SU-DHL-6 (cell line): Measurements from ENCODE around the gene LRRC10B.

Source experiments
- H2AFZ ChIP-seq: fragments of 200-600 bp; sonication (generic); 2 replicates; pipeline ENCODE4 v1.6.1; 2014; ENCODE audit warnings: low read depth, mild to moderate bottlenecking, moderate library complexity, mixed read lengths, antibody characterized with exemption, low read length; ENCODE audit not compliant: severe bottlenecking
- H3F3A ChIP-seq: fragments of 200-600 bp; shearing (Covaris generic); 2 replicates; pipeline ENCODE4 v1.6.0; 2016; ENCODE audit warnings: antibody characterized with exemption, mild to moderate bottlenecking; ENCODE audit not compliant: insufficient read depth
- H3K27ac ChIP-seq: fragments of 200-600 bp; sonication (generic); 2 replicates; pipeline ENCODE4 v1.5.1; 2016; ENCODE audit warnings: low read depth, mild to moderate bottlenecking, low read length, moderate library complexity, mixed read lengths
- H3K27me3 ChIP-seq: fragments of 200-600 bp; sonication (generic), shearing (Covaris generic); 2 replicates; pipeline ENCODE4 v1.6.0; 2014; ENCODE audit warnings: mild to moderate bottlenecking, low read length
- H3K36me3 ChIP-seq: fragments of 200-600 bp; sonication (generic); 2 replicates; pipeline ENCODE4 v1.6.1; 2014; ENCODE audit warnings: mild to moderate bottlenecking, low read length, mixed read lengths
- H3K4me2 ChIP-seq: fragments of 300-600, 200-600 bp; shearing (Covaris generic), sonication (generic); 2 replicates; pipeline ENCODE4 v1.6.0; 2014; ENCODE audit warnings: low read length, low read depth, mild to moderate bottlenecking; ENCODE audit not compliant: poor library complexity, severe bottlenecking
- H3K4me3 ChIP-seq: fragments of 200-600 bp; sonication (generic); 2 replicates; pipeline ENCODE4 v1.5.1; 2014; ENCODE audit warnings: antibody characterized with exemption, low read length, mild to moderate bottlenecking, mixed read lengths; ENCODE audit not compliant: insufficient read depth, poor library complexity, severe bottlenecking
- H3K79me2 ChIP-seq: fragments of 200-600 bp; sonication (generic); 2 replicates; pipeline ENCODE4 v1.6.1; 2014; ENCODE audit warnings: mild to moderate bottlenecking, low read length, moderate library complexity; ENCODE audit not compliant: insufficient read depth
- H3K9ac ChIP-seq: fragments of 200-600 bp; sonication (generic); 2 replicates; pipeline ENCODE4 v1.7.0; 2014; ENCODE audit warnings: mild to moderate bottlenecking, low read length
- H3K9me2 ChIP-seq: fragments of 200-600 bp; sonication (generic); replicated peaks from 2 replicates; pipeline ENCODE4 v1.6.1; 2014; ENCODE audit warnings: low read length; ENCODE audit not compliant: insufficient read depth
- H3K9me3 ChIP-seq: fragments of 200-600 bp; sonication (generic); 2 replicates; pipeline ENCODE4 v1.6.1; 2014; ENCODE audit warnings: low read length, mixed read lengths; ENCODE audit not compliant: insufficient read depth
- H4K20me1 ChIP-seq: fragments of 200-600 bp; sonication (generic); 2 replicates; pipeline ENCODE4 v1.6.1; 2014; ENCODE audit warnings: low read depth, mild to moderate bottlenecking, antibody characterized with exemption, low read length, moderate library complexity, mixed read lengths
- EZH2phosphoT487 ChIP-seq: fragments of 200-600 bp; sonication (generic), shearing (Covaris generic); conservative IDR thresholded peaks from 2 replicates; pipeline ENCODE4 v1.6.1; 2018; ENCODE audit warnings: mild to moderate bottlenecking, antibody characterized with exemption, low read length, moderate library complexity, mixed read lengths
- TF ChIP-seq, protein P1 (sequence below): fragments of 200-600 bp; sonication (generic); IDR thresholded peaks from one replicate; pipeline ENCODE4 v1.5.1; 2017; ENCODE audit warnings: antibody characterized with exemption, mild to moderate bottlenecking, low read length, moderate library complexity; ENCODE audit not compliant: insufficient read depth, poor library complexity, severe bottlenecking

LRRC10B gene

GRCh38 chr11:61514050-61514917 is 5.7 kb downstream of the LRRC10B start:
- no peaks in the 10 kb centered on the region for H4K20me1 ChIP-seq
- no peaks in the 10 kb centered on the region for H3K9me2 ChIP-seq
- TF ChIP-seq, protein P1, sequence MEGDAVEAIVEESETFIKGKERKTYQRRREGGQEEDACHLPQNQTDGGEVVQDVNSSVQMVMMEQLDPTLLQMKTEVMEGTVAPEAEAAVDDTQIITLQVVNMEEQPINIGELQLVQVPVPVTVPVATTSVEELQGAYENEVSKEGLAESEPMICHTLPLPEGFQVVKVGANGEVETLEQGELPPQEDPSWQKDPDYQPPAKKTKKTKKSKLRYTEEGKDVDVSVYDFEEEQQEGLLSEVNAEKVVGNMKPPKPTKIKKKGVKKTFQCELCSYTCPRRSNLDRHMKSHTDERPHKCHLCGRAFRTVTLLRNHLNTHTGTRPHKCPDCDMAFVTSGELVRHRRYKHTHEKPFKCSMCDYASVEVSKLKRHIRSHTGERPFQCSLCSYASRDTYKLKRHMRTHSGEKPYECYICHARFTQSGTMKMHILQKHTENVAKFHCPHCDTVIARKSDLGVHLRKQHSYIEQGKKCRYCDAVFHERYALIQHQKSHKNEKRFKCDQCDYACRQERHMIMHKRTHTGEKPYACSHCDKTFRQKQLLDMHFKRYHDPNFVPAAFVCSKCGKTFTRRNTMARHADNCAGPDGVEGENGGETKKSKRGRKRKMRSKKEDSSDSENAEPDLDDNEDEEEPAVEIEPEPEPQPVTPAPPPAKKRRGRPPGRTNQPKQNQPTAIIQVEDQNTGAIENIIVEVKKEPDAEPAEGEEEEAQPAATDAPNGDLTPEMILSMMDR, result no peak
- no peak for TF ChIP-seq EZH2phosphoT487
- H3K4me3 ChIP-seq, result no peak overlapping the region
- no peaks in the 10 kb centered on the region for H3K79me2 ChIP-seq
- no peak overlapping the region for H2AFZ ChIP-seq
- no peak overlapping the region for H3K4me2 ChIP-seq
- no peaks in the 10 kb centered on the region for H3F3A ChIP-seq
- no peak overlapping the region for H3K27ac ChIP-seq
- H3K9ac ChIP-seq, result no peak overlapping the region
- H3K9me3 ChIP-seq, result no peaks in the 10 kb centered on the region
- no peaks in the 10 kb centered on the region for H3K27me3 ChIP-seq
- no peaks in the 10 kb centered on the region for H3K36me3 ChIP-seq

DNA sequence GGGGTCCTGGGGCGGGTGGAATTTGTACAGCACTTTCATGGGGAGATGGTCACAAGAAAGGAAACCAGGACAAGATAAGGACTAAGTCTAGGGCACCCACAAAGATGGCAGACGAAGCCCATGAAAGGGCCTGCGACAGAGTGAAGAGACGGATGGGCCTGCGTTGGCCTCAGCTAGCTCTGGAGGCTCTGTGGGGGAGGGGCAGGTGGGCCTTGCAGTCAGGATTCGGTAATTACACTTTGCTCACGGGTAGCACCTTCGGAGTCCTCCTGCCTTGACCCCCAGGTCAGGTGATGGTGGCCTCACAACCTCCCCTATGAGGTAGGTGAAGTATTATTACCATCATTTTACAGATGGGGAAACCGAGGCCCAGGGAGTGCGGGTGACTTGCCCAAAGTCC is 7.1 kb downstream of the LRRC10B start:
- H3K36me3 ChIP-seq, result no peaks in the 10 kb centered on the region
- H4K20me1 ChIP-seq, result no peaks in the 10 kb centered on the region
- no peaks in the 10 kb centered on the region for H3K9me2 ChIP-seq
- no peak overlapping the region for H3K4me2 ChIP-seq
- H3F3A ChIP-seq, result no peaks in the 10 kb centered on the region
- no peaks in the 10 kb centered on the region for H3K9me3 ChIP-seq
- no peak for TF ChIP-seq EZH2phosphoT487
- TF ChIP-seq, protein P1, result no peak
- no peak overlapping the region for H3K4me3 ChIP-seq
- H3K79me2 ChIP-seq, result no peaks in the 10 kb centered on the region
- no peak overlapping the region for H3K27ac ChIP-seq
- no peak overlapping the region for H2AFZ ChIP-seq
- H3K9ac ChIP-seq, result no peak overlapping the region
- H3K27me3 ChIP-seq, result no peaks in the 10 kb centered on the region

DNA sequence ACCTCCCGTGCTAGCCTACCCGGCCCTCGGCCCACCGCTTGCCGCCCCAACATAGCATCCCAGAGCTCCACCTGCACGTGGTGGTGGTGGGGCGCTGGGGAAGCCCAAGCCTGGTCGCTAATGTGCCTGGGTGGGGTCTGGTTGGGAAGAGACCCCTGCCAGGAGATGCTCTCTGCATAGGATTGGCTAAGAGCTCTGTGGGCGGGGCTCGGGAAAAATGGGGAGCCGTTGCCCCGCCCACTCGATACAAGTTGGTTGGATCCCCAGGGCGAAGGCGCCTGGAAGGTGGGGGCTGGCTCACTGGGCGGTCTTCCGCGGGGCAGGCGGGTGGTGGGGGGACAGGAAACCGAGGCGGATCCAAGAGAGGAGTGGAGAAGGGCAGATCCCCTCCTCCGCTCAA is 7.6 kb downstream of the LRRC10B start:
- H3K4me3 ChIP-seq, result no peak overlapping the region
- H3K4me2 ChIP-seq, result no peak overlapping the region
- H3K27ac ChIP-seq, result no peak overlapping the region
- TF ChIP-seq, protein P1, result no peak
- no peak for TF ChIP-seq EZH2phosphoT487
- H3K9ac ChIP-seq, result no peak overlapping the region
- no peaks in the 10 kb centered on the region for H3K9me3 ChIP-seq
- H2AFZ ChIP-seq, result no peak overlapping the region
- H3K79me2 ChIP-seq, result no peaks in the 10 kb centered on the region
- H3K27me3 ChIP-seq, result no peaks in the 10 kb centered on the region
- H3K9me2 ChIP-seq, result no peaks in the 10 kb centered on the region
- H3F3A ChIP-seq, result no peaks in the 10 kb centered on the region
- no peaks in the 10 kb centered on the region for H3K36me3 ChIP-seq
- no peaks in the 10 kb centered on the region for H4K20me1 ChIP-seq
